ENCODE measurements around the gene BICDL2.
A peak's percentile ranks its signal among the peaks of the same experiment; 100 is the strongest.

The BICDL2 gene

DNA sequence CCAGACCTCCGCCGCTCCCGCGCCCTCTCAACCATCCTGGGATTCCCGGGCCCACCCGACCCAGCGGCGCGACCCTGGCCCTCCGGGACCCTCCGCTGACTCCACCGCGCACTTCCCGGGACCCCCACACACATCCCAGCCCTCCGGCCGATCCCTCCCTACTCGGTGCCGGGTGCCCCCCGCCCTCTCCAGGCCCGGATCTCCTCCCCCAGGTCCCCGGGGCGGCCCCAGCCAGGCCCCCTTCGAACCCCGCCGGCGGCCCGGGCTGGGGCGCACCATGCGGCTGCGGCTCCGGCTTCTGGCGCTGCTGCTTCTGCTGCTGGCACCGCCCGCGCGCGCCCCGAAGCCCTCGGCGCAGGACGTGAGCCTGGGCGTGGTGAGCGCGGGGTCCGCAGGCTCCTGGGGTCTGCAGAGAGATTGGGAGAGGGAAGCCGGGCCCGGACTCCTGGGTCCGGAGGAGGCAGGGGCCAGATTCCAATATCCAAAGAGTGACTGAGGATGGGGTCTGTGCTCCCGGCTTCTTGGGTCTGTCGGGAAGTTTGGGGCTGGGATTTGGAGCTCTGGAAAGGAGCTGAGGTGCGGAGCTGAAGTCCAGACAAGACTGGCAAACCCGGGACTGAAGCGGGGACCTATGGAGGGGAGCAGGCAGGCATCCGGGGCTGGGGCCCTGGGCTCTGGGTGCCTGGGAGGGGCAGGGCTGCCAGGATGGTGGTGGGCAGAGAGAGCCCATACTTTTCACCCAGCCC, 10.1 kb upstream of the BICDL2 start:
- no peak for DNase-seq (ENCODE audit: low spot score)

DNA sequence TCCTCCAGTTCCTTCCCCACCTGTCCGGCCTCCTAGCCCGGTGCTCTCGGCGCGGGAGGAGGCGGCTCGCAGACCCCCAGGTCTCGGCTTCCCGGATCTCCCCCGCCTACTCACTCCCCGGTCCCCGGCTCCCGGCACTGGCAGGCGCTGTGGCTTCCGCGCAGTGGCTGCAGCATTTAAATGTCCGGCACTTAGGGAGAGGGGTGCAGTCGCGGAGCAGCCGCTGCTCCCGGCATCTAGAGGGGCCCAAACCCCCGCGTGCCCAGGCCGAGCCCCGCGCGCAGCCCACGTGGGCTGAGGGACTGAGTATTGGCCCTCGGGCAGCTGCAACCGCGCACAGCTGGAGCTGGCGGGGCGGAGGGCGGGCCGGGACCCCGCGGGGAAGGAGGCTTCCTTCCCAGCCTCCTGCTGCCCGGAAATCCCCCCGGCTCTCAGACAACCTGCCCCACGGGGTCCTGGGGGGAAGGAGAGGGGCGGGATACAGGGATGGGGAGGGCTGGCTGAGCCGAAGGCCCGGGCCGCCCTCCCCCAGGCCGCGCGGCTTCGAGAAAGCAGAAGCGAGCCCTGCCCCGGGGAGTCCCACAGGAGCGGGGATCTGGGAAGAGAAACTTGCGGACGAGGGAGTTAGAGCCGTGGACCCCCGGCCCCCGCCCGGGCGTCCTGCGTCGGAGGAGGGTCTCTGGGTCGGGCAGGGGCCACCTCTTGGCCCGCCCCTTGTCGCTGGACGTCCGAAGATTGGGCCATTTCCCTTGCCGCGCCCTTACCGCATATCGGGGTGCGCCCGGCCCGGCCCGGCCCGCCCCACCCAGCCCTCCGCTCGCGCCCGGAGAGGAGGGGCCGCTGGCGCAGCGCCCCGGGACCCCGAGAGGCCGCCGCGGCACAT, 9.3 kb upstream of the BICDL2 start, which contains the start of gene MMP25:
TSS of gene MMP25 (plus strand) at position 804 of the 883 bp plus-strand sequence. CDS start 357 bp downstream, outside the sequence.
- no peak for DNase-seq (ENCODE audit: low spot score)

DNA sequence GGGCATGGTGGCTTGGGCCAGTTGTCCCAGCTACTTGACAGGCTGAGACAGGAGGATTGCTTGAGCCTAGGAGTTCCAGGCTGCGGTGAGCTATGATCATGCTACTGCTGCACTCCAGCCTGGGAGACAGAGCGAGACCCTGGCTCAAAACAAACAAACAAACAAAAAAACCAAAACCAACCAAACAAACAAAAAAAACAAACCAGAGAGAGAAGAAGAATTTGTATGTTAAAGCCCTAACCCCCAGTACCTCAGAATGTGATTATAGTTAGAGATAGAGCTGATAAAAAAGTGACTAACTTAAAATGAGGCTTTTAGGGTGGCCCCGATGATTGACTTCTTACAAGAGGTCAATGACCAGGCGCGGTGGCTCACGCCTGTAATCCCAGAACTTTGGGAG, 8.0 kb upstream of the BICDL2 start:
- DNase-seq (ENCODE audit: low spot score) = no peak

DNA sequence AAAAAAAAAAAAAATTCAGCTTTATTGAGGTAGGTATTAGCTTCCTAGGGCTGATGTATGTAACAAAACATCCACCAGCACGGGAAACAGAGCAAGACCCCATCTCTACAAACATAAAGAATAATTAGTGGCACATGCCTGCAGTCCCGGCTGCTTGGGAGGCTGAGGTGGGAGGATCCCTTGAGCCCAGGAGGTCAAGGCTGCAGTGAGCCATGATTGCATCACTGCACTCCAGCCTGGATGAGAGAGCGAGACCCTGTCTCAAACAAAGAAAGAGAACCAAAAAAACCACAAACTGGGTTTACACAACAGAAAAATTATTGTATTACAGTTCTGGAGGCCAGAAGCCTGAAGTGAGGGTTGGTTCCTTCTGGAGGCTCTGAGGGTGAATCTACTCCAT, 5.6 kb upstream of the BICDL2 start:
- no peak for DNase-seq (ENCODE audit: low spot score)

- no peak for DNase-seq (ENCODE audit: low spot score)
These were observed 2.2 kb upstream of the BICDL2 start for GRCh38 chr16:3038896-3039295.

DNA sequence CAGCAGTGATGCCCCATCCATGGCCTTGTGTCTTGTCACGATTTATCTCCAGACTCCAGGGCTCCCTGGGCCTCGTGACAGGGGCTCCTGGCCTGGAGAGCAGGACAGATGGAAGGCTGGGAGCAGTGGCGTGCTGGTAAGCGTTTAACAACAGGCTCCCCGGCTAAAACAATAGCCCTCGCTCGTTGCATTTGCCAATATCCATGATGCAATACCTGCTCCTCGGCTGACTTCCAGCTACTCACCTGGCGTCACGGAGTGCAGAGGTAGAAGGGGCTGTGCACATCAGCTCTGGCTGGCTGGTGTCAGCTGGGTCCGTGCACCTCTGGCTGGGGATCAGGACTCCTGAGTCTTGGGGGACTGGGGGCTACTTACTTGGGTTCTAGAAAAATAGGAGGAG, 1.5 kb upstream of the BICDL2 start:
- DNase-seq (ENCODE audit: low spot score) = no peak

DNA sequence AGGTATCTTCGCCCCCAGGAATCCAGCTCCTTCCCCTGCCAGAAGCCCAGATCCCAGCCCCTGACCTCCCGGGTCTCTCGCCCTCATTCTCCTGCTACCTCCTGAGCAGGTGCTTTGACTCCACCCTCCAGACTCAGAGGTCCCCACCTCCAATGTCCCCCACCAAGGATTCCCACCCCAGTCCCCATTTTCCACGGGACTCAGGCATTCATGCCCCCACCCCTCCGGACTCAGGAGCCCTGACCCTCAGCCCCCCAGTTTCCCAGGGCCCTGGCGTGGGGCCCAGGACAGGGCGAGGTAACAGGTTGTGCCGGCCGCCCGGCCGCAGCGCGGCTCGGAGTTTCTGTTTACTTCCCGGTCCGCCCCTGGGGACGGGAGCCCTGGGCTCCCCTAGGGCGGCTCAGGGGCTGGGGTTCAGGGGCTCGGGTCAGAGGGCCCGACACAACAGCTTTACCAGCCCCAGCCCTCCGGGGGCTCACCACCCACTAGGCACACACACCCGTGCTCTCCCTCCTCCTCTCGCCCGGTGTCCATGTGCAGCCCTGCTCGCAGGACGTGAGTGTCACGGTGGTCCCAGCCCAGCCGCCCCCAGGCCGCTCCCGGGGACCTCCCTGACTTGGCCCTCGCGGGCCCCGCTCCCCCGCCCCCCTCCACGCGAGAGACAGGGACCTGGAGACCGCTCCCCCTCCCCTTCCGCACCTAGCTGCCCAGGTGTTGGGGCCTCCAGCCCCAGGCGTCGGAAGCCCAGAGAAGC, 595 bp downstream of the BICDL2 start:
- DNase-seq (ENCODE audit: low spot score) = no peak

GRCh38 chr16:3035289-3035971, 1.3 kb downstream of the BICDL2 start:
- no peak for DNase-seq (ENCODE audit: low spot score)

GRCh38 chr16:3032624-3033023, 4.1 kb downstream of the BICDL2 start:
- no peak for DNase-seq (ENCODE audit: low spot score)

GRCh38 chr16:3030222-3031212, 6.2 kb downstream of the BICDL2 start:
- DNase-seq (ENCODE audit: low spot score) = no peak

DNA sequence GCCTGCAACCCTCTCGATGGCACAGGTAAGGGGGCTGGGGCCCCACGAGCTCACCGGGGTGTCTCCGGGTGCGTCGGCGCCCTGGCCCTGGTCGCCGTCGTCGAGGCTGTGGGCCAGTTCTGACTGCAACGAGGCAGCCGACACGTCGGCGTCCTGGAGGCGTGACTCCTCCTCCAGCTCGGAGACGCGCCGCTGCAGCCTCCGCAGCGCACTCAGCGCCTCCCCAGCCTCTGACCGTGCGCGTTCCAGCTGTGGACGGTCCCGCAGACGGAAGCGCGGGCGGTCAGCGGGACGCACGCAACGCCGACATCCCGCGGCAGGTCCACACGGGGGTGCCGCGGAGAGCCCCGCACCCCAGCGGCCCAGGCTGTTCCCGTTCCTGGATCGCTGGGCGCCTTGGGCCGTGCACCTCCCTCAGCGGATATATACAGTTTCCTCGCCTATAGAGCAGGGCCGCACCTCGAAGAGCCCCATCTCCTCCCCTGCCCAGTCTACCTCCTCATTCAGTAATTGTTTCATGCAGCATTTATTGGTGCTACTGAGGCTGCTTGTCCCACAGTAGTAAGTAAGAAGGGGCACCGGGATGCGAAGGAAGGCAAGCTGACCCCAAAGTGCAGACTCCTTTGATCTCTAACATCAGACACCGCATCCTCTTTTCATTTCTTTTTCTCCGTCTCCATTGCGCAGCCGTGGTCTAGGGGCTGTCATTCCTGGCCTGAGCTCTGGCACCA, 7.1 kb downstream of the BICDL2 start:
- peak; percentile 46 for DNase-seq (ENCODE audit: low spot score)

- no peak for DNase-seq (ENCODE audit: low spot score)
These were observed 7.9 kb downstream of the BICDL2 start for GRCh38 chr16:3028716-3029319.

GRCh38 chr16:3027983-3028715, 8.6 kb downstream of the BICDL2 start:
- DNase-seq (ENCODE audit: low spot score) = peak; percentile 69

GRCh38 chr16:3027489-3027795, 9.3 kb downstream of the BICDL2 start:
- DNase-seq (ENCODE audit: low spot score) = no peak

- no peak for DNase-seq (ENCODE audit: low spot score)
These were observed 9.9 kb downstream of the BICDL2 start for GRCh38 chr16:3026609-3027488.

DNA sequence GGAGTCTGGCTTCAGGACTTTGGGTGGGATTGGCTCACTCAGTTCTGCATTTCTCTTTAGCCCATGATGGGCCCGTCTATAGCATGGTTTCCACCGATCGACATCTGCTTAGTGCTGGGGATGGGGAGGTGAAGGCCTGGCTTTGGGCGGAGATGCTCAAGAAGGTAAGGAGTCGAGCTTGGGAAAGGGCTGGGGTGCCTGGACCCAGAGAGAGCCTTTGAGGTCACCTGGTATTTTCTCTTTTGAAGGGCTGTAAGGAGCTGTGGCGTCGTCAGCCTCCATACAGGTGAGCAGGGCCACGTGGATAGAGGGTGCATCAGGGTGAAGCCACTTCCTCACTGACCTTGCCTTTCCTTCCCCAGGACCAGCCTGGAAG, 10.8 kb downstream of the BICDL2 start:
- DNase-seq (ENCODE audit: low spot score) = no peak

DNA sequence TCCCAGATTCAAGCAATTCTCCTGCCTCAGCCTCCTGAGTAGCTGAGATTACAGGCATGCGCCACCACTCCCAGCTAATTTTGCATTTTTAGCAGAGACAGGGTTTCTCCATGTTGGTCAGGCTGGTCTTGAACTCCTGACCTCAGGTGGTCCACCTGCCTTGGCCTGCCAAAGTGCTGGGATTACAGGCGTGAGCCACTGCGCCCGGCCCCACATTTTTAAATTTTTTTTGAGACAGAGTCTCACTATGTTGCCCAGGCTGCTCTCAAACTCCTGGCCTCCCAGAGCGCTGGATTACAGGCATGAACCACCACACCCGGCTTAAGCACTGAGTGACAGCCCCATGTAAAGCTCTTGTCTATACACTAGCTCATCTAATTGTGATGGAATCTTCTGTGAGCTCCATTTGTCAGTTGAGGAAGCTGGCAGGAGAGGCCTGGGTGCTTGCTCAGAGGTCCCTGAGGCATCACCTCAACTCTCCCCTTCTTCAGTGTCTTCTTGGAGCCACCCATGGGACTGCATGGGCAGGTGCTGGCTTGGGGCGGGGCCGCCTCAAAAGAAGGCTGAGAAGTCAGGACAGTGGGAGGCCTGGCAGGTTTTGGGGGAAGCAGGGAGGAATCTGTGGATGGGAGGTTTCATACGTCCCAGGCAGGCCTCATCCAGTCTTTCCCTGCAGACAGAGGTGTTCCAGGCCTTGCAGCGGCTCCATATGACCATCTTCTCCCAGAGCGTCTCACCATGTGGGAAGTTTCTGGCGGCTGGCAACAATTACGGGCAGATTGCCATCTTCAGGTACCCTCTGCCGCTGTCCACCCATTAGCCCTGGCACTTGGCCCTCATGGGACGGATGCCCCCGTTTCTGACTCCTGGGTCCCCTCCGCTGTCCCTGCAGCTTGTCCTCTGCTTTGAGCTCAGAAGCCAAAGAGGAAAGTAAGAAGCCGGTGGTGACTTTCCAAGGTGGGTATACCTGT, 11.4 kb downstream of the BICDL2 start:
- no peak for DNase-seq (ENCODE audit: low spot score)

Measured in kidney capillary endothelial cell (primary cell).